ENCODE results near the gene SEC61G. TPM values are rescaled to one million over a fixed set of nuclear protein-coding genes. Genes with fewer than 3 reads are reported as not detected.

SEC61G gene
- total and polyA plus RNA-seq, 3 donors from 2014 or later = 151 to 214 (median 164) TPM

DNA sequence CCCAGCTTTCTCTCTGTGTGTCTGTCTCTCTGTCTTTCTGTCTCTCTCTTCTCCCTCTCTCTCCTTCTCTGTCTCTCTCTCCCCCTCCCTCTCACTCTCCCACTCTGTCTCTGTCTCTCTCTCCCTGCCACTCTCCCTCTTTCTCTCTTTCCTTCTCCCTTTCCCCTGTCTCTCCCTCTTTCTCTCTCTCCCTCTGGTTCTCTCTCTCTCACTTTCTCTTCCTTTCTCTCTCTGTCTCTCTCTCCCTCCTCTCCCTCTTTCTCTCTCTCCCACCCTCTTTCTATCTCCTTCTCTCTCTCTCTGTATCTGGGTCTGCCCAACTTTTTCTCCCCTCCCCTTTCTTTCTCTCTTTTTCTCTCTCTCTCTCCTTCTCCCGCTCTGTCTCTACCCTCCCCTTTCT, 36.5 kb downstream of the SEC61G start:
- TF ChIP-seq POLR2A (IDR thresholded peaks at IDR 0.05) = no peak
- no peak for TF ChIP-seq CTCF (IDR thresholded peaks at IDR 0.05)
- no peaks in the 10 kb centered on the region for H3K4me1 ChIP-seq
- DNase-seq = no peak
- H3K27ac ChIP-seq = no peak overlapping the region
- no peaks in the 10 kb centered on the region for H3K27me3 ChIP-seq
- no peak overlapping the region for H3K4me3 ChIP-seq
- 72 to 86% methylated on average over 1 of the region's 1 CpG for WGBS, 2 donors
- H3K36me3 ChIP-seq (ENCODE audit: low read depth, missing control alignments) = no peaks in the 10 kb centered on the region
- intact Hi-C loops (cut with DNase I; ENCODE audit: low total_unique reads) = no loop called here
- no peaks in the 10 kb centered on the region for H3K9me3 ChIP-seq

- no peaks in the 10 kb centered on the region for H3K27me3 ChIP-seq
- 65 to 70% methylated on average over 9 of the region's 9 CpGs for WGBS, 2 donors
- no peak for DNase-seq
- no peak for TF ChIP-seq POLR2A (IDR thresholded peaks at IDR 0.05)
- no peak for TF ChIP-seq CTCF (IDR thresholded peaks at IDR 0.05)
- H3K4me1 ChIP-seq = no peaks in the 10 kb centered on the region
- no peaks in the 10 kb centered on the region for H3K9me3 ChIP-seq
- no peak overlapping the region for H3K4me3 ChIP-seq
- no peaks in the 10 kb centered on the region for H3K36me3 ChIP-seq (ENCODE audit: low read depth, missing control alignments)
- no peak overlapping the region for H3K27ac ChIP-seq
- intact Hi-C loops (cut with DNase I; ENCODE audit: low total_unique reads) = no loop called here
Measured at GRCh38 chr7:54722026-54722425, 37.0 kb downstream of the SEC61G start.

- H3K4me1 ChIP-seq = no peaks in the 10 kb centered on the region
- no peak overlapping the region for H3K4me3 ChIP-seq
- intact Hi-C loops (cut with DNase I; ENCODE audit: low total_unique reads) = no loop called here
- H3K9me3 ChIP-seq = no peaks in the 10 kb centered on the region
- TF ChIP-seq POLR2A (IDR thresholded peaks at IDR 0.05) (no peak), CTCF (IDR thresholded peaks at IDR 0.05) (no peak)
- no peaks in the 10 kb centered on the region for H3K27me3 ChIP-seq
- DNase-seq = no peak
- no peaks in the 10 kb centered on the region for H3K36me3 ChIP-seq (ENCODE audit: low read depth, missing control alignments)
- no peak overlapping the region for H3K27ac ChIP-seq
- 80% methylated on average over 4 of the region's 4 CpGs for WGBS, 2 donors
Measured at GRCh38 chr7:54719974-54720373, 39.0 kb downstream of the SEC61G start.

GRCh38 chr7:54719425-54719824, 39.6 kb downstream of the SEC61G start:
- no peaks in the 10 kb centered on the region for H3K36me3 ChIP-seq (ENCODE audit: low read depth, missing control alignments)
- H3K27me3 ChIP-seq = no peaks in the 10 kb centered on the region
- intact Hi-C loops (cut with DNase I; ENCODE audit: low total_unique reads) = no loop called here
- H3K27ac ChIP-seq = no peak overlapping the region
- TF ChIP-seq CTCF (IDR thresholded peaks at IDR 0.05) = no peak
- no peak for TF ChIP-seq POLR2A (IDR thresholded peaks at IDR 0.05)
- no peak overlapping the region for H3K4me3 ChIP-seq
- no peaks in the 10 kb centered on the region for H3K9me3 ChIP-seq
- no peaks in the 10 kb centered on the region for H3K4me1 ChIP-seq
- DNase-seq = no peak

DNA sequence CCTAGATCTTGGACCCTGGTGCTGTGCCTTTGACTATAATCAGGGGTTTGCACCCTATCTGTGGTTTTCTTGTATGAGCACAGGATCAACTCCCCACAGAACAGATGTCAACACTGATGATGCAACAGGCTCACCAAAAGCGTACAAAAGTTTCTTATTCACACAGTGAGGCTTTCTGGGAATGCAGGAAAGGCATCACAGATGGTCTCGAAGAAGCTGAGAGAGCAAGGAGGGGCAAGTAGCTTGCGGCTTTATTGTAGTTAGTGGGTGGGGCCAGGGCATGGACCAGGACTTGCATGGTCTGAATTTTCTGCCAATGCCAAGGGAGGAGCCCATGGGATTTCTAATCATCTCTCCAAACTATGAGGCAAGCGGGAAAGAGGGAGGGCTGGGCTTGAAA, 46.2 kb downstream of the SEC61G start:
- H3K4me3 ChIP-seq = no peak overlapping the region
- intact Hi-C loops (cut with DNase I; ENCODE audit: low total_unique reads) = no loop called here
- H3K9me3 ChIP-seq = no peaks in the 10 kb centered on the region
- no peak overlapping the region for H3K27ac ChIP-seq
- no peaks in the 10 kb centered on the region for H3K27me3 ChIP-seq
- H3K4me1 ChIP-seq = no peaks in the 10 kb centered on the region
- TF ChIP-seq CTCF (IDR thresholded peaks at IDR 0.05) (no peak), POLR2A (IDR thresholded peaks at IDR 0.05) (no peak)
- no peaks in the 10 kb centered on the region for H3K36me3 ChIP-seq (ENCODE audit: low read depth, missing control alignments)
- no peak for DNase-seq
- WGBS, 2 donors = 77 to 82% methylated on average over 4 of the region's 4 CpGs
